ENCODE data around the gene CTSV.
"Not testable (repeated sequence)": the region's sequence is repeated elsewhere in the genome, so short reads cannot be mapped to it uniquely, and the experiment has no call there.

CTSV gene
- 0.26 to 0.36 reads per million in 2 experiments for total RNA-seq

DNA sequence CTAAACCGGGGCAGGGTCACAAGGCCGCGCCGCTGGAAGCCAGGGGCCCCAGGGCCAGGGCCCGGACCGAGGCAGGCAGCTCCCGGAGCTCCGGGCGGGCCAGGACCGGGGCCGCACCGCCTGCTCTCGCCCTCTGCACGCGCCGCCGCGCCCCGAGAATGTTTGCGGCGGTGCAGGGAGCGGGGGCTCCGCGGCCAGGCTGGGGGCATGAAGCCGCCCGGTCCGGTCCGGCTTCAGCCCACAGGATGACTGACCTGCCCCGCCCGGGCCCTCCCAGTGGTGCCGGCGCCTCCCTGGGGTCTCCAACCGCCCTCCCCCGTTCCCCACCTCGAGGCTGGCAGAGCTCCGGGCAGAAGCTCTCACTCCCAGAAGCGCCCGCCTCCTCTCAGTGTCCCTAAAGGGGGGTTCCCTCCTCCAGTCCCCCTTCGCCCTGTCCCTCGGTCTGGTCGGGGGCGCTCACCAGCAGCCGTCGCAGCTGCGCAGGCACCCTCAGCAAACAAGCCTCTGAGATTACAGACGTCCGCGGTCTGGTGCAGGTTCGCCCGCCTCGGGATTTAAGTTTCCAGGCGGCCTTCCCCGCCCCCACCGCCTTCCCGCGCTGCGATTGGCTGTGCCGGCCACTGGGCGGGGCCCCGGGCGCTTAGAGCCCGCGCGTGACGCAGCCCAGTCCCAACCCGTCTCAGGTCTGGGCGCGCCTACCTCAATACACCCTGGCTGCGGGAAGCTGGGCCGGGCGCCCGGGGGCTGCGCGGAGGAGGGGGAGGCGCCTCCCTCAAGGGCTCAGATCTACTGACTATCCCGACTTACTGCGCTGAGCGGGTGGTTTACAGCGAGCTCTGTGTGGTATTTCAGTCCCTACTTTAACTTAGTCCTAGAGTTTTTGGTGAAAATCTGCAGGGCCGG lies at the start of gene CTSV:
CTSV (minus strand) TSS at position 532 of the 903 bp plus-strand sequence. CDS start 1,099 bp downstream, outside the sequence.
- peak; percentile 62 for DNase-seq (ENCODE audit: low read depth)

- not testable (repeated sequence) for DNase-seq (ENCODE audit: low read depth)
Measured at GRCh38 chr9:97087668-97088215, 48.8 kb upstream of the CTSV start.

DNA sequence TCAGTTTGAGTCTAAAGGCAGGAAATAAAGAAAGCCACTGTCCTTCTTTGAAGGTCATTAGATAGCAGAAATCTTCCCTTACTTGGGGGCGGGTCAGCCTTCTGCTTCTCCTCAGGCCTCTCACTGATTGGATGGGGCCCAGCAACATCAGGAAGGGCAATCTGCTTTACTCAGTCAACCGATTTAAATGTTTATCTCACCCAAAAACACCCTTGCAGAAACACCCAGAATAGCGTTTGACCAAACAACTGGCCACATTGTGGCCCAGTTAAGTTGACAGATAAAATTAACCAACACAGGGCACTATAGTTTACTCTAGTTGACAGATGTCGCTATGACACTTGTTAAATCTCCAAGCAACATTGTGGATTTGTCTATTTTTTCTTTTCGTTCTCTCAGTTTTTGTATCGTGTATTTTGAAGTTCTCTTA lies 45.6 kb upstream of the CTSV start:
- DNase-seq (ENCODE audit: low read depth): not testable (repeated sequence)

GRCh38 chr9:97078362-97078761 lies 39.4 kb upstream of the CTSV start:
- DNase-seq (ENCODE audit: low read depth): no peak

DNA sequence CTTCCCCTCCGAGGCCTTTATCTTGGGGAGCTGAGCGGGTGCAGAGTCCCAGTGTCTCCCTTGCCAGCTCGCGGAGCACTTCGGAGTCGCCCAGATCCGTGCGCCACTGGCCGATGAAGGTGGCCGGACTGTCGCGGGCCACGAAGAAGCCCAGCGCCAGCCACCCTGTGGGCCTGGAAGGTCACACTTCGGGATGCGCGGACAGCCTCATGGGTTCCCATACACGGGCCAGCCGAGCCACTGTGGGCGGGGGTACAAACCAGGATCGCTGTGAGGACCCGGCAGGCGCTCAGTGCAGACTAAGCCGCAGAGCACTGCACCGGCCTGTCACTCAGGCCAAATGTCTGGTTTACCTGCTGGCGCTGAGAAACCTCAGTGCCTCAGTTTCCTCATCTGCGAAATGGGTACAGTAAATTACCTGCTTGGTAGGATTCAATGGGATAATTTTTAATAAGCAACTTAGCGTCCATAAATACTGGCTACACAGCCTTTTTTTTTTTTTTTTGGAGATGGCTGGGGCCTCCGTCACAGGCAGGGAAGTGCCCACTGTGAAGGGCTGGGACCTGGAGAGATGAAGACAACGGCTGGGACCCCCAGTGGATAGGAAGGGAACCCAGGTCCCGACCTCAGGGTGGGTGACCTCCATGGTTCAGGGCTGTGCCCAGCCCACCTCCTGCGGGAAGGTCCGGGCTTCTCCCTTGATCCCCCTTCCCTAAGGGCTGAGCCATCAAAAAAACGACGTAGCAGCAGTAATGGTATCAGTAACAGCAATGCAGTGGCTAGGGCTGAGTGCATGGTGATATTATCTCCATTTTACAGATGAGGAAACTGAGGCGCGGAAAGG lies 38.7 kb upstream of the CTSV start:
- DNase-seq (ENCODE audit: low read depth): no peak

DNA sequence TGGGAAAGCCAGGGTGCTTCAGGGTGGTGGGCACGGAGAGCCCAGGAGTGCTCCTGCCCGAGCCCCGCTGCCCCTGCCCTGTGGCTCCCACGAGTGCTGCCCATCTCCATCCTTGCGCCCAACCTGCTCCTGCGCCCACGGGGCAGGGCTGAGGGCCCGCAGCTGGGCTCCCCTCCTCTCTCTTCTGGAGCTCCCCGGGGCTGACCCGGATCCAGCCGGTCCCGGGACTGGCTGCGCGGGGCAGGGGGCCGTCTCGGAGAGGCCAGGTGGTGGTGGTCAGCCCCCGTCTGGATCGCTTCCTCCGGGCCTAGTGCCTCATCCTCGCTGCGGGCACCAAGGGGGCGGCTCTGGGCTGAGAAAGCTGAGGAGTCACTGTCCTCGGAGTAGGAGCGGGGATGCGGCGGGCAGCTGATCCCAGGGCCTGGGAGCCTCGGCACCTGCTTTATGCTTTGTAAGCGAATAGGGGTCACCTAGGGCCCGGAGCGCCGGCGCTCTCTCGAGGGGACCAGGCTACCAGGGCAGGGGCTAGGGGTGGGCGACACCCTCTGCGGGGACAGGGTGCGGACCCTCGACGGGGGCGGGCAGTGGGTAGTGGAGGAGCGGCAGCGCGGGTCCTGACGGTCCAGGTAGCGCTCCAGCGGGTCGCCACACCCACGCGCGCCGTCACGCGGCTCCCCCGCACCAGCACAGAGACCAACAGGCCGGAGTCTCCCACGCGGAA lies 37.9 kb upstream of the CTSV start:
- DNase-seq (ENCODE audit: low read depth): not testable (repeated sequence)

DNA sequence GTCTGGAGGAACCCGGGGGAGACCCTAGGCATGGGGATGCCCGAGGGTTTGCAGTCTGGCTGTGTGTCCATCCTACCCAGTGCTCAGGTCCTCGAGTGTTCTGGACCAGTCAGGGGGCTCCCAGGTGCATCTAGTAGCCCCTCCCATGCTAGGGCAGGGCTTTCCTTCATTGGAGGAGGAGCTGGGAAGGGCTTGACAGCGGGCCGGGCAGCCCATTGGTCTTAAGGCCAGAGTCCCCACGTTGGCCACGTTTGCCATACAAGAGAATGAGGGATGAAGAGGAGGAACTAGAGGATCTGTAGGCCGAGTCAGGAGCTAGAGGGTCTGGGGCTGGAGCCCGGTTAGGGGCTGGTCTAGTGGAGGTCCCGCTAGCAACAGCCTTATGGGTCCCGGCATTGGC lies 37.3 kb upstream of the CTSV start:
- DNase-seq (ENCODE audit: low read depth): no peak

DNA sequence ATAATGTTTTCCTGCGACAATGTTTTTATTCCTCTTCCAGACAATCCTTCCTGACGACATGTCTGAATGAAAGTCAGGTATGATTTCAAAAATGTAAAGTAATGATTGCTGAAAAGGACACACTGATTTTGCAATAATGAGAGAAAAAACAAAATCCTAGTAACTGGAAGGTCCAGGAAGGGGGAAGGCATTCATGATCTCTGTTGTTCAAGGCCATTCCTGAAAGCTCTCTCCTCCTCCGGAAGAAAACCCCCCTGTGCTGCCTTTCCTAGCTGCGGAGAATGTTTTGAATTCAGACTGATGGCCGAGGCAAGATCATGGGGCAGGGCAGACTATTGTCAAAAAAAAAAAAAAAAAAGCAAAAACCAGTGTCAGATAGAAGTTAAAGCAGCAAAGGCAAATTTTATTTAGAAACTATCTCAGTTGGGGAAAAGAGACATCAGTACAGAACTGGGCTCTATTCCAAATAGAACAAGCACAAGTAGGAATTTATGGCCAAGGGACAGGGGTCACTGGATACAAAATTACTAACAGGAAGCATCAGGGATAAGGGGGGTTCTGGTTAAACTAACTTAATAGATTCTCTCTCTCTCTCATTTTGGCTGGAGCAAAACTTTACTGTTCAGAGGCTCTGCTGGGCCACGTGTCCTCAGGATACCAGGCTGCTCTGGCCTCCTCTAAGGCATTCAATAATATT lies 36.5 kb upstream of the CTSV start:
- no peak for DNase-seq (ENCODE audit: low read depth)

- no peak for DNase-seq (ENCODE audit: low read depth)
Measured at GRCh38 chr9:97073506-97073905, 34.6 kb upstream of the CTSV start.

DNA sequence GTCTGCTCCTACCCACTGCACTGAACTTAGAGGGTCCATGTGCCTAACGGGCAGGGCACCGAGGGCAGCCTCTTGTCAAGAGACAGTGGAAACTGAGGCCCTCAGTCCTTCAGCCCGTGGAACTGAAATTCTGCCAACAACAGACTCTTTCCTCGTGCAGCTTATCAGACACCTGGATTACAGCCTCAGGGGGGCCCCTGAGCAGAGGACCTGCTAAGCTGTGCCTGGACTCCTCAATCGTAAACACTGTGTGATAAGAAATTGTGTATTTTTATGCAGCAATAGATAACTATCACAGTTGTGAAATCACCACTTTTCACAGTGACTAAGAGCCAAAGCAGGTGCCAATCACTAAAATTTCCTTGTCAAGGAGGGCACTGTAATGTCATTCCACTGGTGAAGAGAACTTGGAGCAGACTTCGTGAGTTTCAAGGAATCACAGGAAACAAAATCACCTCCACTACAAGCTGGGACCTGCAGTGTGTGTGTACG lies 33.4 kb upstream of the CTSV start:
- no peak for DNase-seq (ENCODE audit: low read depth)

- not testable (repeated sequence) for DNase-seq (ENCODE audit: low read depth)
Measured at GRCh38 chr9:97070325-97070724, 31.4 kb upstream of the CTSV start.

DNA sequence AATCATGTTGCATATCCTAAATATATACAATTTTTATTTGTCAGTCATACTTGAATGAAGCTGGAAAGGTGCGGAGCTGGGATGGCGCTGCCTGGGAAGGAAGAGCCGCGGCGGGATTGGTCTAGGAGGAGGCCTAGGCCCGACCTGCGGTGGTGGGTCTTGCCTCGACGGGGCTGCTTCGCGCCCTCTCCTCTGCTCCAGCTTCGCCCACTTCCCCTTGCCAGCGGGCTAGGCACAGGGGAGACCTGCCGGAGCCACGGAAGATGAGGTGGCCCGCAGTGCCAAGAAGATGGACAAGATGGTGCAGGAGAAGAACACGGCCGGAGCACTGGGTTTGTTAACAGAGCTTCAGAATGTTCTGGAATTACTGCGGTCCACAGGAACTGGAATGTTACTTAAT lies 28.5 kb upstream of the CTSV start:
- DNase-seq (ENCODE audit: low read depth): no peak

- no peak for DNase-seq (ENCODE audit: low read depth)
Measured at GRCh38 chr9:97064176-97064575, 25.2 kb upstream of the CTSV start.

- DNase-seq (ENCODE audit: low read depth): no peak
Measured at GRCh38 chr9:97060796-97061195, 21.9 kb upstream of the CTSV start.

GRCh38 chr9:97059626-97060025 lies 20.7 kb upstream of the CTSV start:
- no peak for DNase-seq (ENCODE audit: low read depth)

- no peak for DNase-seq (ENCODE audit: low read depth)
Measured at GRCh38 chr9:97057651-97058050, 18.7 kb upstream of the CTSV start.

DNA sequence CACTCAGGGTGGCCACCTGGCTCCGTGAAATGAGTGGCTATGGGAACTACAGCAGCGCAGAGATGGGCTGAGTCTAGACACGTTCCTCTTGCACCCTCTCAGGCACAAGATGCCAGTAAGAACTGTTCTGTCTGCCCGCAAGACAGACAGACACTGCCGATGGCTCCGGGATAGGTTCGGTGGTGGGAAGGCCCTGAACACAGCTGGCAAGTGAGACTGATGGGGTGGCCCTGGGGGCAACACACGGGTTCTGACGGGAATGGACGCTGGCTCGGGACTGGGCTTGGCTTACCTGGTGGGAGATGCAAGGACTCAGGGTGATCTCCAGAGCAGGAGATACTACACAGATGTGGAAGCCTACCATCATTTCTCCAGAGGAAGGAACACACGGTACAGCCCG lies 16.9 kb upstream of the CTSV start:
- not testable (repeated sequence) for DNase-seq (ENCODE audit: low read depth)

- DNase-seq (ENCODE audit: low read depth): no peak
Measured at GRCh38 chr9:97053717-97054116, 14.8 kb upstream of the CTSV start.

DNA sequence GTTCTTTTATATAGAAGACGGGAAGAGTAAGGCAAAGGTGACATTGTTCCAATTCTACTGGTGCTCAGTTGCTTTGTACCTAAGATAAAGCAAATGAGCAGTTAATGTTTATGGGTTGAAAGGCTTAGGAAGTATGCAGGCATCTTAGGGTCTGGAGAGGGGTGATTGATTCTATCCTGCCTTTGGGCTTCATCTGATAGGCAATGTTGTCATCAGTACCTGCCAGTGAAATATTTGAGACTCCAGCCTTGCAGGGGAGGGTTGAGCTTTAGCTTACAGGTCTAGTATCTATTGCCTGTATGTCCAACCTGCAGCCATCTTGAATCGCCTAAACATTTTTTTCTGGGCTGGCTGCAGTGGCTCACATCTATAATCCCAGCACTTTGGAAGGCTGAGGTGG lies 13.8 kb upstream of the CTSV start:
- no peak for DNase-seq (ENCODE audit: low read depth)

GRCh38 chr9:97046228-97046627 lies 7.3 kb upstream of the CTSV start:
- DNase-seq (ENCODE audit: low read depth): no peak

DNA sequence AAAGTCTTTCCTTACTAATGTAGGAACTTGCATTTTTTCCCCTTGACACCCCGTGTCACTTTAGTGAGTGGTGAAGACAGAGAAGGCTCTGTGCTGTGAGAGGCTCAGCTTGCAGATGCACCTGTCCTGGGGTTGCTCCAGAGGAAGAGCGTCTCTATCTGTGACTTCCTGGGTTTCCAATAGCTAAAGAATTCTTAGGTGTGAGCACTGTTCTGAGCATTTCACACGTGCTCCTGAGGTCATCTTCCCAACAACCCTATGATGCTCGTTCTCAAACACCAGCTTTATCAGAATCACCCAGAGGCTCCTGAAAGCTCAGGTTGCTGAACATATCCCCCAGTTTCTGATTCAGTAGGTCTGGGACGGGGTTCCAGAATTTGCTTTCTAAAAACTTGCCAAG lies 6.4 kb upstream of the CTSV start:
- DNase-seq (ENCODE audit: low read depth): no peak
